GM12873 (cell line): ENCODE data around the gene PPP2R1A.

Experiments used
- TF ChIP-seq, protein P1 (sequence below): IDR thresholded peaks from 2 replicates; pipeline ENCODE4 v1.5.1; 2012; ENCODE audit warnings: low read depth, mild to moderate bottlenecking, moderate library complexity, low read length, control low read depth; ENCODE audit not compliant: insufficient read depth; ENCODE audit errors: missing control alignments

Gene PPP2R1A

DNA sequence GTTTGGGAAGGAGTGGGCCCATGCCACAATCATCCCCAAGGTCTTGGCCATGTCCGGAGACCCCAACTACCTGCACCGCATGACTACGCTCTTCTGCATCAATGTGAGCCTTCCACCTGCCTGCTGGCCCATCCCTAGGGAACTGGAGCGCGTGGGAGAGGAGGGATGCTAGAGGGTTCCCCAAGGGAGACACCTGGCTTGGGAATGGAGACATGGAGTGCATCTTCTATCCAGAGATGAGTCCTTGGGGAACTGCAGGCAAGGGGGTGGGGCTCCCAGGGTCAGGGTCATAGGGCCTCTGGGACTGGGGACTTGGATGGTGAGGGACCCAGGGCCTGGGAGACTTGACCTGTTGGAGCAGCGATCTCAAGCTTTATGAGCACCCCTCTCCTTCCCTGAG is 31.2 kb downstream of the PPP2R1A start:
- TF ChIP-seq, protein P1, sequence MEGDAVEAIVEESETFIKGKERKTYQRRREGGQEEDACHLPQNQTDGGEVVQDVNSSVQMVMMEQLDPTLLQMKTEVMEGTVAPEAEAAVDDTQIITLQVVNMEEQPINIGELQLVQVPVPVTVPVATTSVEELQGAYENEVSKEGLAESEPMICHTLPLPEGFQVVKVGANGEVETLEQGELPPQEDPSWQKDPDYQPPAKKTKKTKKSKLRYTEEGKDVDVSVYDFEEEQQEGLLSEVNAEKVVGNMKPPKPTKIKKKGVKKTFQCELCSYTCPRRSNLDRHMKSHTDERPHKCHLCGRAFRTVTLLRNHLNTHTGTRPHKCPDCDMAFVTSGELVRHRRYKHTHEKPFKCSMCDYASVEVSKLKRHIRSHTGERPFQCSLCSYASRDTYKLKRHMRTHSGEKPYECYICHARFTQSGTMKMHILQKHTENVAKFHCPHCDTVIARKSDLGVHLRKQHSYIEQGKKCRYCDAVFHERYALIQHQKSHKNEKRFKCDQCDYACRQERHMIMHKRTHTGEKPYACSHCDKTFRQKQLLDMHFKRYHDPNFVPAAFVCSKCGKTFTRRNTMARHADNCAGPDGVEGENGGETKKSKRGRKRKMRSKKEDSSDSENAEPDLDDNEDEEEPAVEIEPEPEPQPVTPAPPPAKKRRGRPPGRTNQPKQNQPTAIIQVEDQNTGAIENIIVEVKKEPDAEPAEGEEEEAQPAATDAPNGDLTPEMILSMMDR: no peak

DNA sequence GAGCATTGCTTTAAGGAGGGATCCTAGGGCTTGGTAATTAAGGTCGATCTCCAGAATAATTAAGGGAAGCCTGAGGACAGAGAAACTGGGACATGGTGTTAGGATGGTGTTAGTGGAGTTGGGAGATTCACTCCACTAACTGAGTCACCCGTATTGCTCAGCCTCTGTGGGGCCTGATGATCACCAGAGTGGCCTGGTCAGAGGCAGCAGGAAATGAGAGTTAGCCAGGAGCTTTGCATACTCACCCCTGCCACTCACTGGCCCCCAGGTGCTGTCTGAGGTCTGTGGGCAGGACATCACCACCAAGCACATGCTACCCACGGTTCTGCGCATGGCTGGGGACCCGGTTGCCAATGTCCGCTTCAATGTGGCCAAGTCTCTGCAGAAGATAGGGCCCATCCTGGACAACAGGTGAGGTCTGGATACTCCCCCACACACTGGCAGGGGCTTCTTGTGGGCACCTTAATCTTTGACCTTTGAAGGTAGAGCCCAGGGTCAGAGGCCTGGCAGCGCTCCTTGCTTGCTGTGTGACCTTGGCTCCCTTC is 32.1 kb downstream of the PPP2R1A start:
- TF ChIP-seq, protein P1: no peak

DNA sequence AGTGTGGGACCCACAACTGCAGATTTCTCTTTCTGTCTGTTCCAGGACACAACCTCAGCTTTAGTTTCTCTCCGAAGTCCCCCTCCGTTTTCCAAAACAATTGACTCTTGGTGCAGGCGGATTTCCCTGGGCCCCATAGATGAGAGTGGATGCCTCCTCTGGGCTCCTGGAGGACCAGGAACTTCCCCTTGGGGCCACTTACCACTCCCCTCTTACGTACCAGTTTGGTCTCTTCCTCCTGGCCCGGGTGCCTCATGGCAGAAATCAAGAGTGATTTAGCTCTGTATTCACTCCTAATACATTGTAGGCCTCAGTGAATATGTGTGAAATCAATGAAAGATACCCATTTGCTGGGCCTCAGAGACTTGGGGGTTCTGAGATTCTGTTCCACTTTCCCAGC is 34.4 kb downstream of the PPP2R1A start:
- TF ChIP-seq, protein P1: no peak

DNA sequence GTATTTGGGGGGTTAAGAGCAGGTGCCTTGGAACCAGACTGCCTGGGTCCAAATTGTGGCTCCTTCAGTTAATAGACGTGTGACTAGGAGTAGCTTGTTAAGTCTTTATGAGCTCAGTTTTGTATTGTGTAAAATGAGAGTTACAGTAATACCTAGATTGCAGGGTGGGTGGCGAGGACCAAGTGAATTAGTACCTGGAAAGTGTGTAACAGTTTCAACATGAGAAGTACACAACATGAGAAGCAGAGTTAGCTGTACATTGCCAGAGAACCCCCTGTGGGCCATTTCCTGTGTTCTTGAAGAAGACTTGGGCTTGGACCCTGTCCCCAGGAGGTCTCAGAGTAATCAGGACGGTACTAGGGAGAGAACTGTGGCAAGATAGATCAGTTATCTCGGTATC is 36.8 kb downstream of the PPP2R1A start:
- TF ChIP-seq, protein P1: no peak

DNA sequence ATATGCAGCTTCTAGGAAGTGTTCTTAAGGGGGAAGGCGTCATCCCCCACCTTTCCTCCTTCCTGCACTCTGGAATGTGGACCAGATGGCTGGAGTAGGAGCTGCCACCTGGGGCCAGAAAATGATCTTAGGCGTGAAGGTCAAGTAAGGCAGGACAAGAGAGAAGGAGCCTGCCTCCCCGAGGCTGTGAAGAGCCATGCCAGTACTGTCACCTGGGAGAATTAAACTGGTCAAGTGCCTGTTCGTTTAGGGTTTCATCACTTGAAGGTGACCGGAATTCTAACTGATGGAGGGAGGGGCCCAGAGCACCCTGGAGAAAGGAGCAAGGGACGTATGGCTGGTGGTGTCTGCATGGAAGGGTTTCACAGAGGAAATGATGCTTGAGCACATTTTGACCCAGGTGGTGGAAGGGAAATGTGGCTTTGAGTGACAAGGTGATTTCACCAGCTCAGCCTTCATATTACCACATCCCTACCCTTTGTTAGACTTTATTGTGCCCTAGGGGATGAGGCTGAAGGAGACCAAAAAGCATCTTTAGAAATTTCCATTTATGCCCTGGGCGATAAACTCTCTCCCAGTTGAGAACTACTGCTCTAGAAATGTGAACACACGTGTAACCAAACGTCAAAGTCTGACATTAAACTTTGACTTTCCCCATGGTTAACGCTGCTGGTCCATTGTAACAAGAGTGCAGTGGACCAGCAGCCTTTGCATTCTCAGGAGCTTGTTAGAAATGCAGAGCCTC is 37.5 kb downstream of the PPP2R1A start:
- TF ChIP-seq, protein P1: no peak

DNA sequence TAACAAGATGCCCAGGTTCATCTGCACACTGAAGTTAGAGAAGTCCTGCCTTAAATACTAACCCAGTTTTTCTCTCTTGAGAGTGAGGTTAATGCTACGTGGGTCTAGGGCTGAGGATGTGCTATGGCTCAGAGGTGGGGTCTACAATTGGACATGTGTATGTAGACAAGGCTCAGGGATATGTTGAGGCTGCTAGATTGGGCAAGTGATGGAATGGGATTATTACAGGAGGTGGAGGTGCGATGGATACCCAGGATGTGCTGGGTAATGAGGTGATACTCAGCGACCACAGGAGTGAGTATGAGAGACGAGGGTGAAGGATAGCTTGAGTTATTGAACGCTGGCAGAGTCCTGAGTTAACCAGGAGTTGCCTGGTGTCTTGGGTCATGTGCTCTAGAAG is 38.1 kb downstream of the PPP2R1A start:
- TF ChIP-seq, protein P1: no peak

DNA sequence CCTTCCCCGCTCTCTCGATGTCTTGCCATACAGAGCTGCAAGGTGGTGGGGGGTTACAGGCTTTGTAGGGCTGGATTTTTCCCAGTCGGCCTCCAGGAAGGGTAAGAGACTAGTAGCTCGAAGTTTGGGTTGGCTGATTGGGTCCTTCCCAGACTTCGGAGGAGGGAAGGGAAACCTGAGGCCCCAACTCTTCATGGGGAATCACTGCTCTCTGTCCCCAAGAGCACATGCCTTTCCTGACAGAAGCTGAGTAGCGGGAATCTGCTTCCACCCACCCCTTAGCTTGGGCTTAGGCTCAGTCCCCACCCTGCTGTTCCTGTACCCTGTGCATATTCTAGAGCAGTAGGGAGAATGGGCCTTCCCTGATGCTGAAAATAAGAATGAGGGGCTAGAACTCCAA is 39.7 kb downstream of the PPP2R1A start:
- TF ChIP-seq, protein P1: no peak
